GM18909 (cell line): Measurements from ENCODE around the gene CIDEC.

ENCODE experiments used
- ATAC-seq: cut with Tn5 transposase; IDR thresholded peaks from one replicate; pipeline ENCODE4 v1.9.1; 2021; ENCODE audit warnings: mild to moderate bottlenecking; ENCODE audit not compliant: unreplicated experiment, poor library complexity

CIDEC gene

GRCh38 chr3:9879830-9880549 is at the start of gene CIDEC:
CIDEC (minus strand) TSS chr3:9880253; CDS start chr3:9878486, 1,767 bp downstream.
- ATAC-seq: no peak

GRCh38 chr3:9928158-9928557 is 48.1 kb upstream of the CIDEC start:
- no peak for ATAC-seq

- ATAC-seq: no peak
Measured at GRCh38 chr3:9918261-9919038, 38.4 kb upstream of the CIDEC start.

GRCh38 chr3:9917820-9918219 is 37.8 kb upstream of the CIDEC start:
- no peak for ATAC-seq

- no peak for ATAC-seq
Measured at GRCh38 chr3:9916734-9917680, 37.0 kb upstream of the CIDEC start, which contains the start of gene IL17RC. IL17RC (plus strand) TSS chr3:9917098; CDS start chr3:9917316, 218 bp downstream.

GRCh38 chr3:9916346-9916733 is 36.3 kb upstream of the CIDEC start:
- ATAC-seq: no peak

- ATAC-seq: peak; percentile 49
Measured at GRCh38 chr3:9915254-9916141, 35.4 kb upstream of the CIDEC start.

- no peak for ATAC-seq
Measured at GRCh38 chr3:9914559-9915253, 34.7 kb upstream of the CIDEC start.

- no peak for ATAC-seq
Measured at GRCh38 chr3:9914011-9914410, 34.0 kb upstream of the CIDEC start.

GRCh38 chr3:9913601-9914000 is 33.5 kb upstream of the CIDEC start:
- no peak for ATAC-seq

- no peak for ATAC-seq
Measured at GRCh38 chr3:9912294-9912935, 32.4 kb upstream of the CIDEC start.

- ATAC-seq: no peak
Measured at GRCh38 chr3:9911863-9912262, 31.8 kb upstream of the CIDEC start.

- ATAC-seq: no peak
Measured at GRCh38 chr3:9909221-9910013, 29.4 kb upstream of the CIDEC start.

GRCh38 chr3:9908286-9908685 is 28.2 kb upstream of the CIDEC start:
- ATAC-seq: no peak

- ATAC-seq: no peak
Measured at GRCh38 chr3:9906480-9906879, 26.4 kb upstream of the CIDEC start.

GRCh38 chr3:9903904-9904303 is 23.9 kb upstream of the CIDEC start:
- no peak for ATAC-seq

- no peak for ATAC-seq
Measured at GRCh38 chr3:9903238-9903624, 23.2 kb upstream of the CIDEC start.
